Ovary (tissue), 9 donors: Measurements from ENCODE around the gene DKK3. TPM values are rescaled to one million over a fixed set of nuclear protein-coding genes. Genes with fewer than 3 reads are reported as not detected.

Experiments used
- DNase-seq, 5 donors: peaks; one replicate each; pipeline ENCODE4 v3.0.0-alpha.2; 2019 to 2020
- H3K27ac ChIP-seq, 2 donors: fragments of 200-600 bp; one replicate each; pipeline versions ENCODE4 v1.5.1 to v1.8.0; 2019 to 2022
- H3K27me3 ChIP-seq: fragments of 200-600 bp; one replicate; pipeline ENCODE4 v1.8.0; 2022
- H3K36me3 ChIP-seq: fragments of 200-600 bp; sonication (generic); one replicate; pipeline ENCODE4 v1.5.1; 2019
- H3K4me1 ChIP-seq: one replicate; pipeline ENCODE4 v1.8.1; 2013; ENCODE audit warnings: mild to moderate bottlenecking, moderate library complexity; ENCODE audit not compliant: insufficient read depth
- H3K4me3 ChIP-seq: fragments of 200-600 bp; sonication (generic); one replicate; pipeline ENCODE4 v1.5.1; 2017
- H3K9me3 ChIP-seq, 2 donors: fragments of 200-600 bp in 1 of 2; sonication (generic) in 1 of 2; one replicate each; pipeline versions ENCODE4 v1.5.1 to v1.8.1; 2013 to 2019; ENCODE audit warnings: mild to moderate bottlenecking in 1 of 2, moderate library complexity in 1 of 2
- CTCF ChIP-seq, 3 donors: fragments of 450-650 bp in 2 of 3; fragments of 200-600 bp in 1 of 3; IDR thresholded peaks; one replicate each; pipeline versions ENCODE4 v1.5.1 to v1.8.0; 2016 to 2022; ENCODE audit warnings: antibody characterized with exemption in 3 of 3, mild to moderate bottlenecking in 1 of 3
- EP300 ChIP-seq: sonication (generic); formaldehyde crosslinking; IDR thresholded peaks from one replicate; pipeline ENCODE4 v1.6.1; 2017; ENCODE audit warnings: antibody characterized with exemption
- POLR2A ChIP-seq: fragments of 450-650 bp; IDR thresholded peaks from one replicate; pipeline ENCODE4 v1.6.1; 2017; ENCODE audit warnings: antibody characterized with exemption, mild to moderate bottlenecking, moderate library complexity
- WGBS, 3 donors: extraction: QIAGEN DNeasy Blood & Tissue Kit in 1 of 3; methylation state at CpG; one replicate each; pipeline versions ENCODE4 v1.1.5 to v1.1.7; 2013 to 2017; 5-methylcytosine and 5-hydroxymethylcytosine counted together
- intact Hi-C, 4 donors: fragments of 100-400 bp; cut with DNase I; formaldehyde crosslinking; loops; one replicate each; pipeline versions ENCODE4 v1.11.0 to v1.15.1; 2022 to 2023
- polyA plus RNA-seq, 2 donors: library from polyadenylated mRNA; stranded (reverse); fragments of 200-250 nt in 1 of 2; fragments of 350-450 nt in 1 of 2; fragmentation: Illumina TruSeq in 1 of 2; extraction: RNeasy Lipid Tissue Mini Kit (QIAGEN cat#74804) in 1 of 2; gene quantifications; one replicate each; pipeline ENCODE4 v1.2.3, GENCODE V29; 2013 to 2014
- total RNA-seq, 7 donors: library from RNA; depleted of rRNA in 2 of 7; stranded (reverse); fragments of >200 nt in 2 of 7; fragmentation: NEBNext Ultra II Directional in 3 of 7; extraction: Animal tissue kit (Norgen Biotek cat#: 25700) in 3 of 7; gene quantifications; one replicate each; pipeline versions ENCODE4 v1.1.0 to v1.2.4, GENCODE V29; 2016 to 2023
- donor health status: DM: no; HTN: no; CAD: no; lungs with moderate emphysema.
- donor health status: DM: no; HTN: no; CAD: no.
- donor health status: Bipolar disorder and iron deficiency.
- donor health status: DM: yes; HTN: yes; CAD: no.
- donor health status: DM: no; HTN: no; CAD: no.
- donor health status: DM: yes; HTN: yes; CAD: no.

DKK3 gene
- total and polyA plus RNA-seq, 9 donors, result 33.9 to 255 (median 62.8) TPM

GRCh38 chr11:11978792-11979487 is 29.5 kb downstream of the DKK3 start:
- H3K27ac ChIP-seq, result peak overlapping the region; percentile 2 to 47
- WGBS, 3 donors, result 2 to 13% (median 6%) methylated on average over 13 of the region's 13 CpGs
- H3K27me3 ChIP-seq, result no peaks in the 10 kb centered on the region
- no peaks in the 10 kb centered on the region for H3K9me3 ChIP-seq
- DNase-seq, result peak; percentile 77 to 88 (median 81)
- H3K36me3 ChIP-seq, result no peaks in the 10 kb centered on the region
- intact Hi-C loops, result loop anchor here in 1 of 4 donors (1.0 kb wide), 1 partner anchor 17 kb away; no protein-coding TSS in a partner anchor
- TF ChIP-seq EP300 (no peak), POLR2A (peak; percentile 15), CTCF (IDR thresholded peaks at IDR 0.05) (no peak)
- H3K4me1 ChIP-seq, result peaks cover 24% of the 10 kb centered on the region
- H3K4me3 ChIP-seq, result no peak overlapping the region

GRCh38 chr11:11978098-11978637 is 30.3 kb downstream of the DKK3 start:
- WGBS, 3 donors, result 84 to 90% (median 90%) methylated on average over 4 of the region's 4 CpGs
- Histone ChIP-seq H3K36me3 (no peaks in the 10 kb centered on the region), H3K4me3 (no peak overlapping the region), H3K4me1 (peaks cover 30% of the 10 kb centered on the region), H3K27ac (no peak overlapping the region), H3K27me3 (no peaks in the 10 kb centered on the region), H3K9me3 (no peaks in the 10 kb centered on the region)
- TF ChIP-seq POLR2A (no peak), EP300 (no peak), CTCF (IDR thresholded peaks at IDR 0.05) (no peak)
- no peak for DNase-seq
- intact Hi-C loops, result no loop called here

- Histone ChIP-seq H3K27me3 (no peaks in the 10 kb centered on the region), H3K27ac (peak overlapping the region in 1 of 2 donors; percentile 2), H3K4me1 (peaks cover 38% of the 10 kb centered on the region), H3K9me3 (no peaks in the 10 kb centered on the region), H3K4me3 (no peak overlapping the region), H3K36me3 (no peaks in the 10 kb centered on the region)
- intact Hi-C loops, result no loop called here
- DNase-seq, result peak; percentile 65 to 80 (median 75)
- TF ChIP-seq EP300, result no peak
- TF ChIP-seq CTCF (IDR thresholded peaks at IDR 0.05), result no peak
- no peak for TF ChIP-seq POLR2A
- WGBS, 3 donors, result 18 to 23% (median 22%) methylated on average over 10 of the region's 10 CpGs
These were observed 31.1 kb downstream of the DKK3 start for GRCh38 chr11:11977206-11977938.

- H3K36me3 ChIP-seq, result no peaks in the 10 kb centered on the region
- H3K4me3 ChIP-seq, result no peak overlapping the region
- no peak for TF ChIP-seq EP300
- no peak for TF ChIP-seq CTCF (IDR thresholded peaks at IDR 0.05)
- TF ChIP-seq POLR2A, result no peak
- 40 to 57% (median 40%) methylated on average over 6 of the region's 6 CpGs for WGBS, 3 donors
- H3K27ac ChIP-seq, result no peak overlapping the region
- H3K9me3 ChIP-seq, result no peaks in the 10 kb centered on the region
- intact Hi-C loops, result no loop called here
- no peaks in the 10 kb centered on the region for H3K27me3 ChIP-seq
- H3K4me1 ChIP-seq, result peaks cover 40% of the 10 kb centered on the region
- DNase-seq, result no peak
These were observed 31.8 kb downstream of the DKK3 start for GRCh38 chr11:11976481-11977127.
